DOHH2 (cell line): ENCODE data around the gene TNFRSF17.

Source experiments
- EZH2phosphoT487 ChIP-seq: fragments of 200-600 bp; sonication (generic); IDR thresholded peaks from 2 replicates; pipeline ENCODE4 v1.6.1; 2017; ENCODE audit warnings: borderline replicate concordance, mild to moderate bottlenecking, antibody characterized with exemption, low read length, moderate library complexity, mixed read lengths
- TF ChIP-seq, protein P1 (sequence below): fragments of 200-600 bp; sonication (generic); IDR thresholded peaks from one replicate; pipeline ENCODE4 v1.5.1; 2014; ENCODE audit warnings: antibody characterized with exemption, mild to moderate bottlenecking, low read depth, low read length; ENCODE audit not compliant: poor library complexity, severe bottlenecking

DNA sequence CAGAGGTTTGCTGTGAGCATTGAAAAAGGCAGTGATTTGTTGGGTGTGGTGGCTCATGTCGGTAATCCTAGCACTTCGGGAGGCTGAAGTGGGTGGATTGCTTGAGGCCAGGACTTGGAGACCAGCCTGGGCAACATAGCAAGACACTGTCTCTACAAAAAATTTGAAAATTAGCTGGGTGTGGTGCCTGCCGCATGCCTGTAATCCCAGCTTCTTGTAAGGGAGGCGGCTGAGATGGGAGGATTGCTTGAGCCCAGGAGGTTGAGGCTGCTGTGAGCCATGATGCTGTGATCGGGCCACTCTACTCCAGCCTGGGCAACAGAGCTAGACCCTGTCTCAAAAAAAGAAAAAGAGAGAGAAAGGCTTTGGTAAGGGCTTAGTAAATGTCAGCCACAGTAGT lies 16.2 kb upstream of the TNFRSF17 start:
- TF ChIP-seq, protein P1, sequence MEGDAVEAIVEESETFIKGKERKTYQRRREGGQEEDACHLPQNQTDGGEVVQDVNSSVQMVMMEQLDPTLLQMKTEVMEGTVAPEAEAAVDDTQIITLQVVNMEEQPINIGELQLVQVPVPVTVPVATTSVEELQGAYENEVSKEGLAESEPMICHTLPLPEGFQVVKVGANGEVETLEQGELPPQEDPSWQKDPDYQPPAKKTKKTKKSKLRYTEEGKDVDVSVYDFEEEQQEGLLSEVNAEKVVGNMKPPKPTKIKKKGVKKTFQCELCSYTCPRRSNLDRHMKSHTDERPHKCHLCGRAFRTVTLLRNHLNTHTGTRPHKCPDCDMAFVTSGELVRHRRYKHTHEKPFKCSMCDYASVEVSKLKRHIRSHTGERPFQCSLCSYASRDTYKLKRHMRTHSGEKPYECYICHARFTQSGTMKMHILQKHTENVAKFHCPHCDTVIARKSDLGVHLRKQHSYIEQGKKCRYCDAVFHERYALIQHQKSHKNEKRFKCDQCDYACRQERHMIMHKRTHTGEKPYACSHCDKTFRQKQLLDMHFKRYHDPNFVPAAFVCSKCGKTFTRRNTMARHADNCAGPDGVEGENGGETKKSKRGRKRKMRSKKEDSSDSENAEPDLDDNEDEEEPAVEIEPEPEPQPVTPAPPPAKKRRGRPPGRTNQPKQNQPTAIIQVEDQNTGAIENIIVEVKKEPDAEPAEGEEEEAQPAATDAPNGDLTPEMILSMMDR, result no peak
- TF ChIP-seq EZH2phosphoT487, result no peak
